ENCODE results near the gene CHAD. TPM values are rescaled to one million over a fixed set of nuclear protein-coding genes. Genes with fewer than 3 reads are reported as not detected.

The CHAD gene
- total RNA-seq, 1 experiment from 2014 or later, result 0.57 TPM

DNA sequence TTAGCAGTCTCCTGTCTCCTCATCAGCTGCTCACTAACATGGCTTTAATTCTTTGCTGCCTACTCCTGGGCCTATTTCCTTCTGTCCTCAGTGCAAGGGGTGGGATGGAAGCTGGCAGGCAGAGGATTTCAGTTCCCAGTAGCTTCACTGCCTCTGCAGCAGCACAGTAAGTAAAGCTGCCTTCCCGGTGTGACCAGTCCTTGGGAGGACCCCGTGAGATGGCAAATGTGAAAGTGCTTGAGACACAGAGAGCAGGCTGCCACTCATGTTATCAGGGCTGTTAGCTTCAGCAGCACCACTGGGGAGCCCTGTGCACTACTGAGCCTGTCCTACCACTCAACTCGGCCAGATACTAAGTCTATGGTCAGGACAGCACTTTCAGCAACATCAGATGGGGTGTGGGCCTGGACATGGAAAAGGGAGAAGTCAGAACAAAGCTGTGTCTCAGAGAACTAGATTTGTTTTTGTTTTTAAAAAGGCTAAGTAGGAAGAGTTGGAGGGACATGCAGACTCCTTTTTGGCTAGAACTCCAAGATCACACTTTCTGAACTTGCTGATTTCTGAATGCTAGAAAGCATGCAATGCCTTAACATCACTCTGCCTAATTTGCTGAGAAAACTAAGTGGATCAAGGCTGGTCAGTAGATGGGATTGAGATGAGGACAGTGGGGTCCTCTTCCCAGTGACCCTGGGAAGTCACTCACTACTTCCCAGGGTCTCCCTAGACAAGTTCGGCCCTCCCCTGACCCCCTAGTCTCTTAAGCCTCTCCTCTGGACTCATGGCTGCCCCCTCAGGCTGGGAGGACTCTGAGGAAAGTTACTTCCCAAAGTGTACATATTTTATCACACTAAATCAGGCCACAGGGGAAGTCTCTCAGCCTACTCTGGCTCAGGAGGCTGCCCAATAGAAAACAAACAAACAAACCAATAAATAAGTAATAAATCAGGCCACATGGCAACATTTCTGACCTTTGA is 41.6 kb downstream of the CHAD start:
- H3K56ac ChIP-seq (ENCODE audit: insufficient read length, low read depth, low read length), result no peak overlapping the region
- Mint-ChIP-seq H3K27me3 (ENCODE audit: low read depth) (peaks cover 19% of the 10 kb centered on the region), H3K4me1 (peaks cover 20 to 24% of the 10 kb centered on the region in 2 experiments), H3K9me3 (no peaks in the 10 kb centered on the region; a peak in 1 of 5 replicates), H3K36me3 (ENCODE audit: insufficient read depth in 1 of 3, low read depth in 3 of 3) (no peaks in the 10 kb centered on the region; a peak in 2 of 7 replicates), H3K27ac (peak overlapping the region in 2 of 3 experiments; percentile 1 to 34; a peak in 2 of 7 replicates), H3K4me3 (peak overlapping the region; percentile 71 to 84)
- H2BK12ac ChIP-seq (ENCODE audit: insufficient read length, low read depth, low read length), result no peak overlapping the region
- H2AFZ ChIP-seq (ENCODE audit: low read length), result no peak overlapping the region
- H2BK20ac ChIP-seq (ENCODE audit: low read depth, low read length, poor library complexity, severe bottlenecking), result no peak overlapping the region
- H4K5ac ChIP-seq (ENCODE audit: insufficient read length, low read depth, low read length), result no peak overlapping the region
- H3K4me2 ChIP-seq (ENCODE audit: insufficient read depth, insufficient read length, low read length), result peak overlapping the region; percentile 55
- no peak overlapping the region for H3K4ac ChIP-seq (ENCODE audit: low read depth, low read length)
- H3K4me1 ChIP-seq (ENCODE audit: insufficient read depth, low read length), result no peaks in the 10 kb centered on the region; the same call in 1 of the 2 replicates
- H4K8ac ChIP-seq (replicated peaks; ENCODE audit: insufficient read length, low read depth, low read length), result no peak overlapping the region
- H2BK120ac ChIP-seq (ENCODE audit: low read depth, low read length, poor library complexity, severe bottlenecking), result no peak overlapping the region
- H4K20me1 ChIP-seq (ENCODE audit: control insufficient read depth, insufficient read depth, insufficient read length), result no peaks in the 10 kb centered on the region
- no peak overlapping the region for H2BK15ac ChIP-seq (ENCODE audit: low read depth, low read length)
- no CpG with 5 or more reads among the region's 4 CpGs for WGBS (ENCODE audit: extremely low coverage, insufficient read length, low lambda C conversion rate)
- no peak overlapping the region for H2AK5ac ChIP-seq (ENCODE audit: insufficient read length, low read length)
- H3K23ac ChIP-seq (ENCODE audit: insufficient read length, low read depth, low read length), result no peak overlapping the region
- no peak overlapping the region for H3K18ac ChIP-seq (ENCODE audit: insufficient read length, low read depth, low read length)
- H3K27me3 ChIP-seq (ENCODE audit: insufficient read depth, low read length), result no peaks in the 10 kb centered on the region; the same call in 1 of the 2 replicates
- TF ChIP-seq, protein P1, sequence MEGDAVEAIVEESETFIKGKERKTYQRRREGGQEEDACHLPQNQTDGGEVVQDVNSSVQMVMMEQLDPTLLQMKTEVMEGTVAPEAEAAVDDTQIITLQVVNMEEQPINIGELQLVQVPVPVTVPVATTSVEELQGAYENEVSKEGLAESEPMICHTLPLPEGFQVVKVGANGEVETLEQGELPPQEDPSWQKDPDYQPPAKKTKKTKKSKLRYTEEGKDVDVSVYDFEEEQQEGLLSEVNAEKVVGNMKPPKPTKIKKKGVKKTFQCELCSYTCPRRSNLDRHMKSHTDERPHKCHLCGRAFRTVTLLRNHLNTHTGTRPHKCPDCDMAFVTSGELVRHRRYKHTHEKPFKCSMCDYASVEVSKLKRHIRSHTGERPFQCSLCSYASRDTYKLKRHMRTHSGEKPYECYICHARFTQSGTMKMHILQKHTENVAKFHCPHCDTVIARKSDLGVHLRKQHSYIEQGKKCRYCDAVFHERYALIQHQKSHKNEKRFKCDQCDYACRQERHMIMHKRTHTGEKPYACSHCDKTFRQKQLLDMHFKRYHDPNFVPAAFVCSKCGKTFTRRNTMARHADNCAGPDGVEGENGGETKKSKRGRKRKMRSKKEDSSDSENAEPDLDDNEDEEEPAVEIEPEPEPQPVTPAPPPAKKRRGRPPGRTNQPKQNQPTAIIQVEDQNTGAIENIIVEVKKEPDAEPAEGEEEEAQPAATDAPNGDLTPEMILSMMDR (conservative IDR thresholded peaks at IDR 0.05), result peak; percentile 54
- H3K23me2 ChIP-seq (ENCODE audit: insufficient read length, low read depth, low read length, poor library complexity, severe bottlenecking), result peaks cover 12% of the 10 kb centered on the region
- no peaks in the 10 kb centered on the region for H3K9me3 ChIP-seq (ENCODE audit: control insufficient read depth, low read depth, low read length)
- H3K79me2 ChIP-seq (ENCODE audit: insufficient read depth, low read length), result no peaks in the 10 kb centered on the region
- no peak overlapping the region for H2BK5ac ChIP-seq (ENCODE audit: insufficient read length, low read length)
- peak overlapping the region; percentile 17 for H3K9ac ChIP-seq (ENCODE audit: extremely low read depth, insufficient read length, low read length)
- no peak overlapping the region for H3T11ph ChIP-seq (ENCODE audit: low read length)
- H3K14ac ChIP-seq (ENCODE audit: insufficient read depth, low read length), result no peak overlapping the region
- H3K79me1 ChIP-seq (ENCODE audit: insufficient read depth, low read depth, low read length, poor library complexity, severe bottlenecking), result no peaks in the 10 kb centered on the region
- no peak overlapping the region for H3K27ac ChIP-seq (ENCODE audit: insufficient read length, low read depth, low read length)
- H4K91ac ChIP-seq (ENCODE audit: insufficient read length, low read depth, low read length), result no peak overlapping the region
- peak; percentile 62 for DNase-seq

Data from H9 (cell line).